B cell (primary cell): ENCODE measurements around the gene HIPK3.

Source experiments
- CTCF ChIP-seq: fragments of 200-600 bp; IDR thresholded peaks from one replicate; pipeline ENCODE4 v1.8.0; 2022; ENCODE audit warnings: antibody characterized with exemption, mild to moderate bottlenecking
- EZH2 ChIP-seq: IDR thresholded peaks from 2 replicates; pipeline ENCODE4 v1.6.1; 2012; ENCODE audit warnings: borderline replicate concordance, low read depth, mild to moderate bottlenecking, moderate library complexity, low read length; ENCODE audit not compliant: insufficient read depth, poor library complexity, severe bottlenecking

GRCh38 chr11:33333816-33334215 is 76.6 kb downstream of the HIPK3 start:
- TF ChIP-seq EZH2: no peak
- TF ChIP-seq CTCF: no peak
